Suprapubic skin (tissue), 3 donors: Measurements from ENCODE around the gene LRP1-AS.

ENCODE experiments used
- CTCF ChIP-seq, 2 donors: fragments of 200-600 bp in 1 of 2; fragments of 450-650 bp in 1 of 2; sonication (generic) in 1 of 2; IDR thresholded peaks; one replicate each; pipeline ENCODE4 v1.5.1; 2016 to 2019; ENCODE audit warnings: antibody characterized with exemption in 2 of 2, mild to moderate bottlenecking in 1 of 2, moderate library complexity in 1 of 2
- POLR2AphosphoS5 ChIP-seq, 3 donors: sonication (generic); formaldehyde crosslinking; IDR thresholded peaks; one replicate each; pipeline ENCODE4 v1.6.1; 2017; ENCODE audit warnings: antibody characterized with exemption in 3 of 3

DNA sequence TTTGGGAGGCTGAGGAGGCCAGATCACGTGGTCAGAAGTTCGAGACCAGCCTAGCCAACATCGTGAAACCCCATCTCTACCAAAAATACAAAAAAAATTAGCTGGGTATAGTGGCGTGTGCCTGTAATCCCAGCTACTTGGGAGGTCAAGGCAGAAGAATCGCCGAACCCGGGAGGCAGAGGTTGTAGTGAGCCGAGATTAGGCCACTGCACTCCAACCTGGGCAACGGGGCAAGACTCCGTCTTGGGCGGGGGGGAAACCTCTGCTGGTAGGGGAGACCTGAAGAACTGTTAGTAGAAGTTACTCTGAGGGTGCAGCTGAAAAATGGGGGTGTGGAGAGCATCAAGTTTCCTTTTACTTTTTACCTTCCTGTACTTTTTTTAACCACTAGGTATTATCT lies 21.4 kb downstream of the LRP1-AS start:
- no peak for TF ChIP-seq POLR2AphosphoS5 (IDR thresholded peaks at IDR 0.05)
- no peak for TF ChIP-seq CTCF (IDR thresholded peaks at IDR 0.05)
